Left lung (tissue), 10 donors: ENCODE data around the gene KRT20. TPM values are rescaled to one million over a fixed set of nuclear protein-coding genes. Genes with fewer than 3 reads are reported as not detected.

Source experiments
- ATAC-seq: fragments of 200-7000 bp; cut with Tn5 transposase; one replicate; pipeline ENCODE4 v1.9.1; 2020; ENCODE audit warnings: moderate library complexity
- DNase-seq, 4 donors: peaks; one replicate each; pipeline ENCODE4 v3.0.0-alpha.2; 2013 to 2020
- H3K27ac ChIP-seq, 2 donors: fragments of 200-600 bp; sonication (generic) in 1 of 2; one replicate each; pipeline versions ENCODE4 v1.5.0 to v1.8.0; 2020 to 2021
- H3K27me3 ChIP-seq, 2 donors: fragments of 200-600 bp; sonication (generic) in 1 of 2; one replicate each; pipeline versions ENCODE4 v1.5.0 to v1.8.0; 2020 to 2021
- H3K36me3 ChIP-seq, 2 donors: fragments of 200-600 bp; sonication (generic) in 1 of 2; one replicate each; pipeline versions ENCODE4 v1.5.0 to v1.8.0; 2020 to 2021
- H3K4me1 ChIP-seq, 2 donors: fragments of 200-600 bp; one replicate each; pipeline ENCODE4 v1.8.0; 2021
- H3K4me3 ChIP-seq, 2 donors: fragments of 200-600 bp; sonication (generic) in 1 of 2; one replicate each; pipeline versions ENCODE4 v1.5.0 to v1.8.0; 2020 to 2021; ENCODE audit warnings: mild to moderate bottlenecking in 1 of 2
- H3K9me3 ChIP-seq, 2 donors: fragments of 200-600 bp; sonication (generic) in 1 of 2; one replicate each; pipeline versions ENCODE4 v1.5.0 to v1.8.0; 2020 to 2021
- CTCF ChIP-seq, 2 donors: fragments of 200-600 bp; sonication (generic) in 1 of 2; IDR thresholded peaks; one replicate each; pipeline versions ENCODE4 v1.5.0 to v1.8.0; 2021; ENCODE audit warnings: antibody characterized with exemption in 2 of 2
- intact Hi-C, 2 donors: fragments of 100-400 bp; cut with DNase I; formaldehyde crosslinking; loops; one replicate each; pipeline versions ENCODE4 v1.11.2 to v1.14.2; 2022
- polyA plus RNA-seq, 6 donors: library from polyadenylated mRNA; unstranded; fragments of 120-200 nt; gene quantifications; one replicate each; pipeline ENCODE4 v1.2.1, GENCODE V29; 2013; ENCODE audit not compliant: insufficient read length in 6 of 6
- total RNA-seq, 2 donors: library from RNA; stranded (reverse); fragmentation: NEBNext Ultra II Directional; extraction: Animal tissue kit (Norgen Biotek cat#: 25700); gene quantifications; one replicate each; pipeline ENCODE4 v1.2.1, GENCODE V29; 2021
- donor health status: DM: no; HTN: yes; CAD: no.
- donor health status: DM: no; HTN: no; CAD: no.

Gene KRT20
- total and polyA plus RNA-seq, 8 donors = 0.09 to 0.26 TPM; not detected in 6

DNA sequence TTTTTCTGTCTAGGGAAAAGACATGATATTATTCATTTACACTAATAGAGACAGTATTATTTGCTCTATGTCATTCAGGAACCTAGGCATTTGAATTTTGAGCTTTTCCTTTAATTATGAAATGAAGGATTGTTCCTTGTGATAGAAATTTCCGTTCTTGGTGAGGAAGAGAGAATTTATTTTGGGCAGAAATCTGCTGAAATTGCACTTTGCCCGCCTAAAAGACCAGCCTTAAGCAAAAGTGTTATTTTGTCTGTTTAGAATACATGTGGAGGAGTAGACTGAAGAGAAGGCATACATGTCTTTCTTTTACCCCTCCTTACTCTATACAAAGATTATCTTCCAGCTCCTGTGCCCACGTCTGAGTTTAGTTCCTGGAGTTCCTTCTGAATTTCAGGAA is 45.8 kb downstream of the KRT20 start:
- no peak for ATAC-seq
- no peak for DNase-seq
- Histone ChIP-seq H3K4me3 (no peak overlapping the region), H3K27me3 (peaks cover 0 to 6% of the 10 kb centered on the region in 2 donors), H3K4me1 (no peaks in the 10 kb centered on the region), H3K36me3 (peaks cover 0 to 8% of the 10 kb centered on the region in 2 donors), H3K9me3 (no peaks in the 10 kb centered on the region), H3K27ac (no peak overlapping the region)
- TF ChIP-seq CTCF (IDR thresholded peaks at IDR 0.05) = no peak
- intact Hi-C loops = no loop called here

- ATAC-seq (no peak), DNase-seq (no peak)
- TF ChIP-seq CTCF (IDR thresholded peaks at IDR 0.05) = no peak
- H3K27me3 ChIP-seq = no peaks in the 10 kb centered on the region
- H3K4me1 ChIP-seq = no peaks in the 10 kb centered on the region
- no peak overlapping the region for H3K27ac ChIP-seq
- no peaks in the 10 kb centered on the region for H3K9me3 ChIP-seq
- H3K4me3 ChIP-seq = no peak overlapping the region
- peaks cover 0 to 9% of the 10 kb centered on the region in 2 donors for H3K36me3 ChIP-seq
- intact Hi-C loops = no loop called here
Observed at GRCh38 chr17:40836020-40836419, 49.0 kb downstream of the KRT20 start.

DNA sequence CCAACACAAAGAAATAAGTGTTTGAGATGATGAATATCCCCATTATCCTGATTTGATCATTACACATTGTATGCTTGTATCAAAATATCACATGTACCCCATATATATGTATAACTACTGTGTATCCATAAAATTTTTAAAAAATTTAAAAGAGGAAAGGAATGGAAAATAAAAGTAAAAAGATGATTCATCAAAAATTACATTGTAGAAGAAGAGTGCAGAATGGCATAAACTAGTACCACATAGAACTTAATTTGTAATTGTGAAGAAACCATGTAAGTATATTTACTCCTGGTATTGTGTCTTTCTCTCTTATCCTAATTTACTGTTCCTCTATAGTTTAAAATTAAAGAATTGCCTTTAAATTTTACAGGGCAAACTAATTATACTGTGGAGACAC is 51.2 kb downstream of the KRT20 start:
- Histone ChIP-seq H3K36me3 (peaks cover 0 to 9% of the 10 kb centered on the region in 2 donors), H3K27me3 (no peaks in the 10 kb centered on the region), H3K27ac (no peak overlapping the region), H3K4me3 (no peak overlapping the region), H3K9me3 (no peaks in the 10 kb centered on the region), H3K4me1 (no peaks in the 10 kb centered on the region)
- no peak for TF ChIP-seq CTCF (IDR thresholded peaks at IDR 0.05)
- ATAC-seq = no peak
- intact Hi-C loops = no loop called here
- no peak for DNase-seq

DNA sequence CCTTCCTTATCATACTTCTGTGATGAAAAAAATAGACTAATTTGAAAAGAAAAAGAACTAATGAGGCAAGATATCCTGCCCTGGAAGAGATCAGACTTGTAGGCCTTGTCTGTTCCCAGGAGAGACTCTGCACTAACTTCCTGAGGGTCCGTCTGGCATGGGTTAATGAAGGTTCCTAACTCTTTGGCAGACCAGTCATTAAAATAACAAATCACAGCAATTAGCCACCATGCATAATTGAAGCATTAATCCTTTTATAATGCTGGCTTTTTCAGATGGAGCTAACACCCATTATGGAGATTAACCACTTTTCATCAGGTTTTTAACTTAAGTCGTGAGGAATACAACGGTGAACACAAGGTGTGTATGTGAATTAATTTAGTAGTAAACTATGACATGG is 52.2 kb downstream of the KRT20 start:
- DNase-seq = no peak
- TF ChIP-seq CTCF (IDR thresholded peaks at IDR 0.05) = no peak

GRCh38 chr17:40830085-40830776 is 54.8 kb downstream of the KRT20 start:
- Histone ChIP-seq H3K4me3 (no peak overlapping the region), H3K4me1 (no peaks in the 10 kb centered on the region), H3K9me3 (no peaks in the 10 kb centered on the region), H3K27ac (no peak overlapping the region), H3K27me3 (no peaks in the 10 kb centered on the region), H3K36me3 (peaks cover 0 to 9% of the 10 kb centered on the region in 2 donors)
- no peak for DNase-seq
- TF ChIP-seq CTCF (IDR thresholded peaks at IDR 0.05) = no peak
- ATAC-seq = no peak
- intact Hi-C loops = no loop called here

More for the DNA sequence above, 52.2 kb downstream of the KRT20 start:
- Histone ChIP-seq H3K9me3 (no peaks in the 10 kb centered on the region), H3K36me3 (peaks cover 0 to 9% of the 10 kb centered on the region in 2 donors), H3K4me3 (no peak overlapping the region), H3K27ac (no peak overlapping the region), H3K27me3 (no peaks in the 10 kb centered on the region), H3K4me1 (no peaks in the 10 kb centered on the region)
- ATAC-seq = no peak
- intact Hi-C loops = no loop called here
